Uterus (tissue), 2 donors: Measurements from ENCODE around the gene TMED5.

ENCODE experiments used
- CTCF ChIP-seq, 4 experiments: fragments of 200-600 bp in 2 of 4; fragments of 450-650 bp in 2 of 4; sonication (generic) in 2 of 4; IDR thresholded peaks; one replicate each; pipeline ENCODE4 v1.5.1; 2016 to 2019; ENCODE audit warnings: antibody characterized with exemption in 4 of 4, mild to moderate bottlenecking in 2 of 4, moderate library complexity in 1 of 4
- POLR2A ChIP-seq, 2 donors: fragments of 450-650 bp; IDR thresholded peaks; one replicate each; pipeline ENCODE4 v1.6.1; 2016; ENCODE audit warnings: antibody characterized with exemption in 2 of 2, mild to moderate bottlenecking in 1 of 2, moderate library complexity in 1 of 2

- TF ChIP-seq POLR2A (IDR thresholded peaks at IDR 0.05) (no peak), CTCF (IDR thresholded peaks at IDR 0.05) (no peak)
Measured at GRCh38 chr1:93120614-93121013, 59.6 kb downstream of the TMED5 start.
